LNCAP (cell line): ENCODE results near the gene SLC22A31.

Source experiments
- TF ChIP-seq, protein P1 (sequence below): fragments of 450-650 bp; IDR thresholded peaks from 2 replicates; pipeline ENCODE4 v1.5.1; 2017; ENCODE audit warnings: mild to moderate bottlenecking

The SLC22A31 gene

DNA sequence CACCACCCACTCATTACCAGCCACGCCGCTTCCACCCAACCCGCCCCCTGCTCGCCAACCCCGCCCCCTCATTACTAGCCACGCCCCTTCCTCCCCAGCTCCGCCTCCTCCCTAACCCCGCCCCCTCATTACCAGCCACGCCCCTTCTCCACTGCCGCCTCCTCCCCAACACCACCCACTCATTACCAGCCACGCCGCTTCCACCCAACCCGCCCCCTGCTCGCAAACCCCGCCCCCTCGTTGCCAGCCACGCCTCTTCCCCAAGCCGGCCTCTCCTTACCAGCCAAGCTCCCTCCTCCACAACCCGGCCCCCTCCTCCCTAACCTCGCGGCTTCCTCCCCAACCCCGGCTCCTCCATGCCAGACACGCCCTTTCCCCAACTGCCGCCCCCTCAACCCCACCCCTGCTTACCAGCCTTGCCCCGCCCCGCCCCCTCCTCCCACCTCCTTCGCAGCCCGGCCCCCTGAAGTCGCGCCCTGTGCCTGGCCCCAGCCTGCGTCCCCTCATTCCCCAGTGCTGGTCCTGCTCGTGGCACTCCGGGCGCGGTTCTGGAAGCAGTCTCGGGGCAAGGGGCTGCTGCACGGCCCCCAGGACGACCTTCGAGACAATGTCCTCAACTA, 7.3 kb downstream of the SLC22A31 start:
- TF ChIP-seq, protein P1, sequence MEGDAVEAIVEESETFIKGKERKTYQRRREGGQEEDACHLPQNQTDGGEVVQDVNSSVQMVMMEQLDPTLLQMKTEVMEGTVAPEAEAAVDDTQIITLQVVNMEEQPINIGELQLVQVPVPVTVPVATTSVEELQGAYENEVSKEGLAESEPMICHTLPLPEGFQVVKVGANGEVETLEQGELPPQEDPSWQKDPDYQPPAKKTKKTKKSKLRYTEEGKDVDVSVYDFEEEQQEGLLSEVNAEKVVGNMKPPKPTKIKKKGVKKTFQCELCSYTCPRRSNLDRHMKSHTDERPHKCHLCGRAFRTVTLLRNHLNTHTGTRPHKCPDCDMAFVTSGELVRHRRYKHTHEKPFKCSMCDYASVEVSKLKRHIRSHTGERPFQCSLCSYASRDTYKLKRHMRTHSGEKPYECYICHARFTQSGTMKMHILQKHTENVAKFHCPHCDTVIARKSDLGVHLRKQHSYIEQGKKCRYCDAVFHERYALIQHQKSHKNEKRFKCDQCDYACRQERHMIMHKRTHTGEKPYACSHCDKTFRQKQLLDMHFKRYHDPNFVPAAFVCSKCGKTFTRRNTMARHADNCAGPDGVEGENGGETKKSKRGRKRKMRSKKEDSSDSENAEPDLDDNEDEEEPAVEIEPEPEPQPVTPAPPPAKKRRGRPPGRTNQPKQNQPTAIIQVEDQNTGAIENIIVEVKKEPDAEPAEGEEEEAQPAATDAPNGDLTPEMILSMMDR: no peak

DNA sequence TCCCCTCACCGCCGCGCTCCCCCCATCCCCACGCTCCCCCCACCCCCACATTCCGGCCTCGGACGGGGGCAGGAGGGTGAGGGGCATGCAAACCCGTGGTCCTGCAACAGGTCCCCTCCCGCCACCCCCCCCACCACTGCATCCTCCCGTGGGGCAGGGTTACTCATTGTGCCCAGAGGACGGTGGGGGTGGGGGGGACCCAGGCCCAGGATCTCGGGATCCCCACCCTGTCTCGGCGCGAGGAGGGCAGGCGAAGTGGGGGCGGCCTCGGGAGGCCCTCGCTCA, 8.5 kb downstream of the SLC22A31 start:
- TF ChIP-seq, protein P1: no peak

DNA sequence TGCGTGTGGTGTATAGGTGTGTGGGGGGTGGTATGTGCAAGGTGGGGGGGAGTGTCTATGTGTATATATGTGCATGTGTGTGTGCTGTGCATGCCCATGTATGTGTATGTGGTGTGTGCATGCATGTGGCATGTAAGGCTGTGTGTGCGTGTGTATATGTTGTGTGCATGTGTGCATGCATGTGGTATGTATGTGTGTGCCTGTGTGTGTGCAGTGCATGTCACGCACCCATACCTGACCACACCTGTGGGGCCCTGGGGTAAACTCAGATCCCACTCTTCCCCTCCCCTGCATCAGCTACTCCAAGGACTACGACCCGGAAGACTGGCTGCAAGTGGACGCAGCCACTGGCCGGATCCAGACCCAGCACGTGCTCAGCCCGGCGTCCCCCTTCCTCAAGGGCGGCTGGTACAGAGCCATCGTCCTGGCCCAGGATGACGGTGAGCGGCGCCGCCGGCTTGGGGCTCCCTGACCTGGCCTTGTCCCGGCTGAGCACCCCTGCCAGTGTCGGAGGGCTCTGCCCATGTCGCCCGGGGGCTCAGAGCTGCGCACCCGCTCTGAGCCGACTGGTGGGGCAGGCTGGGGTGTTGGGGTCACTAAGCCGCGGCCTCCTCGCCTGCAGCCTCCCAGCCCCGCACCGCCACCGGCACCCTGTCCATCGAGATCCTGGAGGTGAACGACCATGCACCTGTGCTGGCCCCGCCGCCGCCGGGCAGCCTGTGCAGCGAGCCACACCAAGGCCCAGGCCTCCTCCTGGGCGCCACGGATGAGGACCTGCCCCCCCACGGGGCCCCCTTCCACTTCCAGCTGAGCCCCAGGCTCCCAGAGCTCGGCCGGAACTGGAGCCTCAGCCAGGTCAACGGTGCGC, 9.1 kb downstream of the SLC22A31 start:
- TF ChIP-seq, protein P1: no peak

DNA sequence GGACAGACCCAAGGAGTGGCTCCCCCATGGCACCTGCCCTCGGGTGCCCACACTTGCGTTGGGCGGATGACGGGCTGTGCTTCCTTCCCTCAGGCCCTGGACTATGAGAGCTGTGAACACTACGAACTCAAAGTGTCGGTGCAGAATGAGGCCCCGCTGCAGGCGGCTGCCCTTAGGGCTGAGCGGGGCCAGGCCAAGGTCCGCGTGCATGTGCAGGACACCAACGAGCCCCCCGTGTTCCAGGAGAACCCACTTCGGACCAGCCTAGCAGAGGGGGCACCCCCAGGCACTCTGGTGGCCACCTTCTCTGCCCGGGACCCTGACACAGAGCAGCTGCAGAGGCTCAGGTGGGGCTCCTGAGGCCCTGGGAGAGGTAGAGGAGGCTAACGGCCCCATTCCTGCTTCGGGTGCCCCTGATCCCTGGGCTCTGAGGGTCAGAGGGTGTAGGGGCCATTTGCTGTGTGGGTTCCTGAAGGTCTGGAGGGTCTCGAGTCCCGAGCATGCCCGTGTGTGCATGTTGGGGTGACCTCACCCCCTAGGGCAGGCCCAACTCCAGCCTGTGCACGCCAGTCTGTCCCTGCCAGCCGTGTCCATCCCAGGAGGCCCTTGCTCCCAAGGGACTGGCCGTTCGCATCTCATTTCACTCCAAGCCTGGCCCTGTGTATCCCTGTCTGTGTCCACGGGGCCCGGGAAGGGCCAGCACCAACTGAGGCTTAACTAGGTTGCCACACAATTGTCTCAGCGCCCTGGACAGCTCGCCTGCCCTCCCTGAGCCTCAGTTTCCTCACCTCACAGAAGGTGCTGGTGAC, 10.0 kb downstream of the SLC22A31 start:
- TF ChIP-seq, protein P1: no peak

DNA sequence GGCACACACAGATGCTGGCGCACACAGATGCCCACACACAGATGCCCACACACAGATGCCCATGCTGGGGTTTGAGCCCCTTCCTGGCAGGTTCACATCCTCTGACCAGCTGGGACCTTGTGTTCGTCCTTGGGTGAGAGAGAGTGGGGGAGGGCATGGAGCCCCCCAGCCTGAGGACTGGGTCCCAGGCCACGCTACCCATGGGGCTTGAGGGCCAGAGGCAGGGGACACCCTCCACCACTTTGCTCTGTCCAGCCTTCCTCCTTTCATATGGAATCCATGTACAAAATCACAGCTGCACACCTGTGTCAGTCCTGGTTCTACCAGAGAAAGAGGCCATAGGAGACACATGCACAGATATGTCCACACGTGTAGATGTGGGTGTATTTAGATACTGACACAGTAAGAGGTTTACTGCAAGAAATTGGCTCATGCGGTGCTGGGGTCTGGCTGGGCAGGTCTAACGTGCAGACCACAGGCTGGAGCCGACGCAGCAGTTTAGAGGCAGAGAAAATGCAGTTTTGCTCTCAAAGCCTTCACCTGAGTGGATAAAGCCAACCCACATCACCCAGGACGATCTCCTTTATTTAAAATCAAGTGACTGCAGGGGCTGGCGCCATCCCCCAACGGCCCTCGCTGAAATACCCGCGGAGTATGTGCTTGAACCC, 10.8 kb downstream of the SLC22A31 start:
- TF ChIP-seq, protein P1: no peak

DNA sequence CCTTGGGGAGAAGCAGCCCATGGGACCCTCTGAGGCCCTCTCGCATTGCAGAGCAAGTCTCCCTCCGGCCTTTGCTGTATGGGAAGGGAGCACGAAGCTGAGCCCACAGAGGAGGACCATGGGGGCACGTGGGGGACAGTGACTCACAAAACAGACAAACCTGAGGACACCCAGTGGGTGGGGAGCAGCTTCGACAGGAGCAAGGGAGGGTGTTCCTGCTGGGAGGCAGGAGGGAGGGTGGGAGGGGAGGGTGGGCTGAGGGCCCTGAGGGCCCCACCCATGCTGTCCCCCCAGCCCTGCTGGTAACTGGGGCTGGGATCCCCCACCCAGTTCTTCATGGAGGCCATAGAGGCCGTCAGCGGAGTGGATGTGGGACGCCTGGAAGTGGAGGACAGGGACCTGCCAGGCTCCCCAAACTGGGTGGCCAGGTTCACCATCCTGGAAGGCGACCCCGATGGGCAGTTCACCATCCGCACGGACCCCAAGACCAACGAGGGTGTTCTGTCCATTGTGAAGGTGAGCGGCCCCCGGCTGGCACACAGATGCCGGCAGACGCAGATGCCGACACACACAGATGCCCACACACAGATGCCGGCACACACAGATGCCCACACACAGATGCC, 12.5 kb downstream of the SLC22A31 start:
- TF ChIP-seq, protein P1: no peak
